IPS-18a (cell line): ENCODE results near the gene ABCF3.

ENCODE experiments used
- H3K27ac ChIP-seq: one replicate; pipeline ENCODE4 v1.5.1; 2013; ENCODE audit warnings: low read length
- H3K27me3 ChIP-seq: one replicate; pipeline ENCODE4 v1.6.1; 2013; ENCODE audit warnings: mild to moderate bottlenecking, low read length; ENCODE audit not compliant: control insufficient read depth, insufficient read depth
- H3K36me3 ChIP-seq: one replicate; pipeline ENCODE4 v1.6.1; 2013; ENCODE audit warnings: low read depth, low read length; ENCODE audit not compliant: control insufficient read depth
- H3K4me1 ChIP-seq: one replicate; pipeline ENCODE4 v1.6.1; 2013; ENCODE audit warnings: low read depth, low read length; ENCODE audit not compliant: control insufficient read depth
- H3K4me3 ChIP-seq: one replicate; pipeline ENCODE4 v1.5.1; 2013; ENCODE audit warnings: low read length
- H3K9ac ChIP-seq: one replicate; pipeline ENCODE4 v1.6.1; 2013; ENCODE audit warnings: mild to moderate bottlenecking, low read length, moderate library complexity
- H3K9me3 ChIP-seq: one replicate; pipeline ENCODE4 v1.6.1; 2013; ENCODE audit warnings: low read depth, low read length; ENCODE audit not compliant: control insufficient read depth

The ABCF3 gene

DNA sequence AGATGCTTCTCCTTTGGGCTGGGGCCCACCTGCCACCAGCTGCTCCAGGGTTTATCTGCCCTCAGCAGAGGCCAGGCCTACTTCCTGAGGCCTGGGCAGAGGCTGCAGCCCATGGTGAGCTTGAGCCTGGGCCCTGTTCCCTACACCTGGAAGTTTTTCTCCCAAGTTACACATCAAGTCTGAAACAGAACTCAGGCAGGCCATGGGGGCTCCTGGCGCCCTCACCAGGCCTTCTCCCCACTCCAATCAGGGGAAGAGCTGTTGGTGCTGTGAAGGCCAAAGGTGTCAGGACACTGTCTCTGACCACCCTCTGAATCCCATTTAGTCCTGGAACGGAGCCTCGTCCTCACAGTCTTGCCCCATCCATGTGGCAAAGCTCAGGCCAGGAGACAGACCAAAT lies 50.6 kb downstream of the ABCF3 start:
- H3K9me3 ChIP-seq: no peaks in the 10 kb centered on the region
- H3K4me3 ChIP-seq: no peak overlapping the region
- H3K4me1 ChIP-seq: no peaks in the 10 kb centered on the region
- no peak overlapping the region for H3K27ac ChIP-seq
- no peak overlapping the region for H3K9ac ChIP-seq
- H3K36me3 ChIP-seq: no peaks in the 10 kb centered on the region
- peaks cover 21% of the 10 kb centered on the region for H3K27me3 ChIP-seq

- H3K9ac ChIP-seq: no peak overlapping the region
Measured at GRCh38 chr3:184237211-184237610, 51.2 kb downstream of the ABCF3 start.

DNA sequence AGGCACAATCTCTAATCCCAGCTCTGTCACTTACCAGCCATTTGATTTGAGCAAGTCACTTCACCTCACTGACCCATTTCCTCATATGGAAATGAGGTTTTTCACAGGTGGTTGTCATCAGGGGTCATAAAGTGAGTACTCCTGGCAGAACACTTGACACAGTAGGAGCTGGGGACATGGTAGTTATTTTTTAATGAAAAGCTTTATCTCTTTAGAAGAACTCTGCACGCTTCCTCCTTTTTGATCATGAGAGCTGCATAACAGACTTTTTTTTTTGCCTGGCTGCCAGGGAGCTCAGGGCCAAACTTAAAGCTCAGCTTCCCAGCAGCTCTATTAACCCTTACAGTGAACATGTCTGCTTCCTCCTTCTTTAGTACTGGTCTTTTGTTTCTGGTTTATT lies 51.8 kb downstream of the ABCF3 start:
- no peaks in the 10 kb centered on the region for H3K9me3 ChIP-seq
- no peak overlapping the region for H3K9ac ChIP-seq
- H3K27ac ChIP-seq: no peak overlapping the region
- H3K36me3 ChIP-seq: peaks cover 6% of the 10 kb centered on the region
- H3K4me1 ChIP-seq: no peaks in the 10 kb centered on the region
- H3K27me3 ChIP-seq: peaks cover 10% of the 10 kb centered on the region
- H3K4me3 ChIP-seq: no peak overlapping the region

More at GRCh38 chr3:184237211-184237610, 51.2 kb downstream of the ABCF3 start:
- H3K27ac ChIP-seq: no peak overlapping the region
- H3K4me1 ChIP-seq: no peaks in the 10 kb centered on the region
- H3K4me3 ChIP-seq: no peak overlapping the region
- H3K27me3 ChIP-seq: peaks cover 16% of the 10 kb centered on the region
- no peaks in the 10 kb centered on the region for H3K9me3 ChIP-seq
- H3K36me3 ChIP-seq: peaks cover under 1% of the 10 kb centered on the region

GRCh38 chr3:184238246-184238818 lies 52.3 kb downstream of the ABCF3 start:
- no peaks in the 10 kb centered on the region for H3K4me1 ChIP-seq
- H3K27ac ChIP-seq: no peak overlapping the region
- H3K9me3 ChIP-seq: no peaks in the 10 kb centered on the region
- peaks cover 11% of the 10 kb centered on the region for H3K36me3 ChIP-seq
- peaks cover 4% of the 10 kb centered on the region for H3K27me3 ChIP-seq
- no peak overlapping the region for H3K4me3 ChIP-seq
- no peak overlapping the region for H3K9ac ChIP-seq

GRCh38 chr3:184239221-184239620 lies 53.2 kb downstream of the ABCF3 start:
- no peak overlapping the region for H3K9ac ChIP-seq
- no peak overlapping the region for H3K4me3 ChIP-seq
- H3K9me3 ChIP-seq: no peaks in the 10 kb centered on the region
- H3K36me3 ChIP-seq: peaks cover 20% of the 10 kb centered on the region
- H3K27ac ChIP-seq: no peak overlapping the region
- no peaks in the 10 kb centered on the region for H3K27me3 ChIP-seq
- no peaks in the 10 kb centered on the region for H3K4me1 ChIP-seq

DNA sequence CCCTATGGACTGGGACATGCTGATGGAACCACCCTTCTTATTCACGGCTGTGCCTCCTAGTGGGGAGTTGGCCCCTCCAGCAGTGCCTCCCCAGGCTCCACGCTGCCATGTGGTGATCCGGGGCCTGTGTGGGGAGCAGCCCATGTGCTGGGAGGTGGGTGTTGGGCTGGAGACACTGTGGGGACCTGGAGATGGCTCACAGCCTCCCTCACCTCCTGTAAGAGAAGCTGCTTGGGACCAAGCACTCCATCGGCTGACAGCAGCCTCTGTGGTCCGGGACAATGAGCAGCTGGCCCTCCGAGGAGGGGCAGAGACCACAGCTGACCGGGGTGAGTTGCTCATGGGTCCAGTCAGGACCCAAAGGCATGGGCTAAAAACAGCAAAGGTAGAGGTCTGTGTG lies 53.7 kb downstream of the ABCF3 start:
- peaks cover 25% of the 10 kb centered on the region for H3K36me3 ChIP-seq
- H3K4me1 ChIP-seq: no peaks in the 10 kb centered on the region
- no peak overlapping the region for H3K4me3 ChIP-seq
- no peaks in the 10 kb centered on the region for H3K9me3 ChIP-seq
- H3K27me3 ChIP-seq: no peaks in the 10 kb centered on the region
- H3K9ac ChIP-seq: no peak overlapping the region
- no peak overlapping the region for H3K27ac ChIP-seq

DNA sequence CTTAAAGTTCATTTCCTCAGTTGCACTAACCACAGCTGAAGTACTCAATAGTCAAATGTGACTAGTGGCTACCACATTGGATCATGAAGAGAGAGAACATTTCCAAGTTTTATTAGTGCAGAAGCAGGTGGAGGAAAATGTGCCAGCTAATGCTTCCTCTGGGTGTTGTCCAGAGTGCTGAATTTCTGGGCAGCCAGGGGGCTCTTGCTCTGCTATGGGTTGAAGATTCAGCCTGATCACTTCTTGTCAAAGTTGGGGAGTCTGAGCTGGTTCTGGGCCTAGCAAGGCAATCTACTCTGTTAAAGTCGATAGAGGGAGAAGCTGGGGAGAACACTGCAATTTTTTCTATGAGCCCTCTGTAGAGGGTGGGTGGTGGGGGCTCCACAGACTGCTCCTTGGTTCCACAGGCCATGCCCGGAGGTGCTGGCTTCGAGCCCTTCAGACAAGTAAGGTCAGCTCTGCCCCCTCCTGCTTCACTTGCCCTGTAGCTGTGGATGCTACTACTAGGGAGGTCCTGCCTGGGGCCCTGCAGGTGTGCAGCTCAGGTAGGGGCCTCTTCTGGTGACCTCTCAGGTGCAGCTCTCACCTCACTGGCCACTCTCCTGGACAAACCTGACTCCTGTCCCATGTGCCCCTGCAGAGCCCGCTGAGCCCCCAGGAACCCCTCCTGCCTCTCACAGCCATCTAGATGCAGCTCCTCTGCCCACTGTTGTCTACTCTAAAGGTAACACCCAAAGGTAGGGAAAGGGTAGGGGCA lies 54.6 kb downstream of the ABCF3 start:
- Histone ChIP-seq H3K27ac (no peak overlapping the region), H3K4me3 (no peak overlapping the region)

DNA sequence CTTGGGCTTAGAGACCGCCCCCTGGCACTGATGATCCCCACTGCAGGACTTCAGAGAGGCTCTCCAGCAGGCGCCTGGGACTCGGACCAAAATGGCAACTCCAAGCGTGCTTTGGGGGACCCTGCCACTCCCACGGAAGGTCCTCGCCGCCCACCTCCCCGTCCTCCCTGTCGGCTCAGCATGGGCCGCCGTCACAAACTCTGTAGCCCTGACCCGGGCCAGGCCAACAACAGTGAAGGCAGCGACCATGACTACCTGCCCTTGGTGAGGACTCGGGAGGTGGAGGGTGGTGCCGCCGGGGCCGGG lies 55.1 kb downstream of the ABCF3 start:
- Histone ChIP-seq H3K27me3 (no peaks in the 10 kb centered on the region), H3K36me3 (peaks cover 37% of the 10 kb centered on the region), H3K9ac (no peak overlapping the region), H3K27ac (no peak overlapping the region), H3K9me3 (no peaks in the 10 kb centered on the region), H3K4me1 (no peaks in the 10 kb centered on the region), H3K4me3 (no peak overlapping the region)

More for the DNA sequence above, 54.6 kb downstream of the ABCF3 start:
- H3K9me3 ChIP-seq: no peaks in the 10 kb centered on the region
- H3K4me1 ChIP-seq: no peaks in the 10 kb centered on the region
- peaks cover 33% of the 10 kb centered on the region for H3K36me3 ChIP-seq
- H3K27me3 ChIP-seq: no peaks in the 10 kb centered on the region
- no peak overlapping the region for H3K9ac ChIP-seq

GRCh38 chr3:184241447-184242296 lies 55.7 kb downstream of the ABCF3 start:
- no peaks in the 10 kb centered on the region for H3K4me1 ChIP-seq
- H3K4me3 ChIP-seq: no peak overlapping the region
- no peak overlapping the region for H3K9ac ChIP-seq
- no peaks in the 10 kb centered on the region for H3K9me3 ChIP-seq
- peaks cover 37% of the 10 kb centered on the region for H3K36me3 ChIP-seq
- H3K27me3 ChIP-seq: no peaks in the 10 kb centered on the region
- no peak overlapping the region for H3K27ac ChIP-seq

DNA sequence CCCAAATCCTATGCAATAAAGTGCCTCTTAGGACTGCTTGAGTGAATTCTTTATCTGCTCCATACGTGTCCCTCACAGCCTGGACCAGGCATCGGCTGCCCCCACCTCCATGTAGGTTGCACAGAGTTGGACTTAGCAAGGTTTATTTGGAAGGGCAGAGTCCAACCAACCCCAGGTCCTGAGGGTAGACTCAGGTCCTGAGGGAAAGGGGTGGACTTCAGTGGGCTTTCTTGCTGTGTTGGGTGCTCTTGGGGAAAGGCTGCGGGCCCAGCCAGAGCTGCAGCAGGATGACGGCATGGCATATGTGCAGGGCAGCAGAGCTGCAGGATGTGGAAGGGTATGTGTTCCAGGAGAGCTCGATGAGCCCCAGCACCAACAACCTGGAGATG lies 56.3 kb downstream of the ABCF3 start:
- Histone ChIP-seq H3K36me3 (peaks cover 37% of the 10 kb centered on the region), H3K4me1 (no peaks in the 10 kb centered on the region), H3K9me3 (no peaks in the 10 kb centered on the region), H3K9ac (no peak overlapping the region), H3K4me3 (no peak overlapping the region), H3K27ac (no peak overlapping the region), H3K27me3 (no peaks in the 10 kb centered on the region)
